ENCODE data around the gene APOL1.

Gene APOL1

DNA sequence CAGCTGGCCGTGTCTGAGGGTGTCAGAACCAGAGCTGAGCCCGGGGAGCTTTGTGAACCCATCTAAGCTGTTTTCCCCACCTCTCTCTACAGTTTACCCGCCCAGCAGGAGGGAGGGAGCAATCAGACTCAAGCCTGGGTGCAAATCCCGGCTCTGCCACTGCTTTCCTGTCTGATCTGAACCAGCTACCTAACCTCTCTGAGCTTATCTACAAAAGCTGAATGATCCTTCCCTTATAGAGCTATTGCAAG, 13.9 kb upstream of the APOL1 start:
- TF ChIP-seq, protein P1, sequence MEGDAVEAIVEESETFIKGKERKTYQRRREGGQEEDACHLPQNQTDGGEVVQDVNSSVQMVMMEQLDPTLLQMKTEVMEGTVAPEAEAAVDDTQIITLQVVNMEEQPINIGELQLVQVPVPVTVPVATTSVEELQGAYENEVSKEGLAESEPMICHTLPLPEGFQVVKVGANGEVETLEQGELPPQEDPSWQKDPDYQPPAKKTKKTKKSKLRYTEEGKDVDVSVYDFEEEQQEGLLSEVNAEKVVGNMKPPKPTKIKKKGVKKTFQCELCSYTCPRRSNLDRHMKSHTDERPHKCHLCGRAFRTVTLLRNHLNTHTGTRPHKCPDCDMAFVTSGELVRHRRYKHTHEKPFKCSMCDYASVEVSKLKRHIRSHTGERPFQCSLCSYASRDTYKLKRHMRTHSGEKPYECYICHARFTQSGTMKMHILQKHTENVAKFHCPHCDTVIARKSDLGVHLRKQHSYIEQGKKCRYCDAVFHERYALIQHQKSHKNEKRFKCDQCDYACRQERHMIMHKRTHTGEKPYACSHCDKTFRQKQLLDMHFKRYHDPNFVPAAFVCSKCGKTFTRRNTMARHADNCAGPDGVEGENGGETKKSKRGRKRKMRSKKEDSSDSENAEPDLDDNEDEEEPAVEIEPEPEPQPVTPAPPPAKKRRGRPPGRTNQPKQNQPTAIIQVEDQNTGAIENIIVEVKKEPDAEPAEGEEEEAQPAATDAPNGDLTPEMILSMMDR (conservative IDR thresholded peaks at IDR 0.05; ENCODE audit: low read depth, low read length), result no peak
- H3K27ac ChIP-seq, result peak overlapping the region; percentile 66
- H3K79me2 ChIP-seq (ENCODE audit: insufficient read depth, low read depth), result peaks cover 36% of the 10 kb centered on the region
- H3K36me3 ChIP-seq (ENCODE audit: insufficient read depth), result no peaks in the 10 kb centered on the region
- peaks cover 27% of the 10 kb centered on the region for H3K4me1 ChIP-seq (ENCODE audit: low read depth, poor library complexity, severe bottlenecking)
- H3K4me2 ChIP-seq, result peak overlapping the region; percentile 97; the same call in 1 of the 2 replicates
- H3K9ac ChIP-seq, result peak overlapping the region; percentile 66
- peak overlapping the region; percentile 72; the same call in 1 of the 2 replicates for H2AFZ ChIP-seq (ENCODE audit: low read depth)
- no peaks in the 10 kb centered on the region for H3K27me3 ChIP-seq (ENCODE audit: insufficient read depth, low read depth)
- no peaks in the 10 kb centered on the region for H4K20me1 ChIP-seq (ENCODE audit: insufficient read depth)
- no peak overlapping the region for H3K4me3 ChIP-seq (IDR thresholded peaks at IDR 0.05; ENCODE audit: insufficient read depth, low read depth, low read length)

DNA sequence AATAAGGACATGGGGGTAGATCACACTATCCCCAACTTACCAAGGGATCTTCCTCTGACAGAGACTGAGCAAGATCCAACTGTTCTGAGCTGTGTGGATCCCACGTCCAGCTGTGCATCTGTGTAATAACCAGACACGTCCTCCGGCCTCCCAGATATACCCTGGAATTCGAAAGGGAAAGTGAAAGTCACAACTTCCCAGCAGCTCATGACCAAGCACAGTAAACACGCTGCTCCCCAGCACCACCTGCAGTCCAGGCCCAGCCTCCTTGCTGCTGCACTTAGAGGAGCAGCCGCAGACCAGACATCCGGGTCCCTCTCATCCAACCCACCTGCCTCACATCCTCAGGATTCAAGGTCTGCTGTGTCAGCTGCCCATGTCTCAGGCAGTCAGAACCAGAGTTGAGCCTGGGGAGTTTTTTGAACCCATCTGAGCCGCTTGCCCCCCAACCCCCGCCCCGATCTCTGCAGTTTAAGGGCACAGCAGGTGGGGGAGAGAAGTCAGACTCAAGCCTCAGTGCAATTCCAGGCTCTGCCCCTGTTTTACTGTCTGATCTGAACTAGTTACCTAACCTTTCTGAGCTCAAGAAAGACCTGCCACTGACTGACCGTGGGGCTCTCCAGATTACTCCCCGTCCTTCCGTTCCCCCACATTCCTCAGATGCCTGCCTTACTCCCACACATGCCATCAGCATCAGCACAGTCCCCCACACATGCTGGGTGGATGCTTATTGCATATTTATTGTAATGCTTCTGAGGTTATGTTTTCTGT, 13.3 kb upstream of the APOL1 start, which contains the start of gene APOL2:
TSS of gene APOL2 (minus strand) at position 127 of the 771 bp plus-strand sequence. CDS start 6,365 bp downstream, outside the sequence.
- peak within 1 kb of the TSS; percentile 66 for H3K27ac ChIP-seq
- H3K36me3 ChIP-seq (ENCODE audit: insufficient read depth), result no peaks in the 10 kb centered on the region
- H3K4me3 ChIP-seq (IDR thresholded peaks at IDR 0.05; ENCODE audit: insufficient read depth, low read depth, low read length), result no peak within 1 kb of the TSS
- TF ChIP-seq, protein P1 (conservative IDR thresholded peaks at IDR 0.05; ENCODE audit: low read depth, low read length), result peak; percentile 61
- H3K4me1 ChIP-seq (ENCODE audit: low read depth, poor library complexity, severe bottlenecking), result peaks cover 26% of the 10 kb centered on the region
- H3K4me2 ChIP-seq, result peak within 1 kb of the TSS; percentile 97
- H2AFZ ChIP-seq (ENCODE audit: low read depth), result peak within 1 kb of the TSS; percentile 72
- no peaks in the 10 kb centered on the region for H3K27me3 ChIP-seq (ENCODE audit: insufficient read depth, low read depth)
- peaks cover 36% of the 10 kb centered on the region for H3K79me2 ChIP-seq (ENCODE audit: insufficient read depth, low read depth)
- H3K9ac ChIP-seq, result peak within 1 kb of the TSS; percentile 66
- H4K20me1 ChIP-seq (ENCODE audit: insufficient read depth), result no peaks in the 10 kb centered on the region

DNA sequence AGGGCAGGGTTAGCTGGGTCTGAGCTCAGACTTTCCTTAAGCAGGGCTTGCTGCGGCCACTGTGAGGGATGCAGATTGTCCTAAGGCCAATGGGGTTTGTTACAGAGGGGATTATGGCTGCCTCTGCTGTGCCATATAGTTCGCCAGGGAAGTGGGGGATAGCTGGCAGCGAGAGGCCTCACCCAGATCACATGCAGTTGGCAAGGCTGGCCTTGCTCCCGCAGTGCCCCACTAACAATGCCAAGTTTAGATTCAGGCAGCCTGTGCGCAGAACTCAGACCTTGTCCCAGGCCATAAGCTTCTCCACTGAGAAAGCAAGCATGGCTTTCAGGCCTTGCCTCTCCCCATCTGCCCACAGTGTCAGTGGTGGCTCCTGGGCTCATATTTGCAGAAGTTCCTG, 8.9 kb upstream of the APOL1 start:
- TF ChIP-seq, protein P1 (conservative IDR thresholded peaks at IDR 0.05; ENCODE audit: low read depth, low read length), result no peak
- Histone ChIP-seq H3K4me3 (IDR thresholded peaks at IDR 0.05; ENCODE audit: insufficient read depth, low read depth, low read length) (no peak overlapping the region), H3K4me2 (no peak overlapping the region), H3K27me3 (ENCODE audit: insufficient read depth, low read depth) (no peaks in the 10 kb centered on the region), H3K4me1 (ENCODE audit: low read depth, poor library complexity, severe bottlenecking) (peaks cover 6% of the 10 kb centered on the region), H4K20me1 (ENCODE audit: insufficient read depth) (no peaks in the 10 kb centered on the region), H2AFZ (ENCODE audit: low read depth) (no peak overlapping the region), H3K27ac (no peak overlapping the region), H3K79me2 (ENCODE audit: insufficient read depth, low read depth) (peaks cover 4% of the 10 kb centered on the region; the same call in 1 of the 2 replicates), H3K36me3 (ENCODE audit: insufficient read depth) (no peaks in the 10 kb centered on the region), H3K9ac (no peak overlapping the region)

DNA sequence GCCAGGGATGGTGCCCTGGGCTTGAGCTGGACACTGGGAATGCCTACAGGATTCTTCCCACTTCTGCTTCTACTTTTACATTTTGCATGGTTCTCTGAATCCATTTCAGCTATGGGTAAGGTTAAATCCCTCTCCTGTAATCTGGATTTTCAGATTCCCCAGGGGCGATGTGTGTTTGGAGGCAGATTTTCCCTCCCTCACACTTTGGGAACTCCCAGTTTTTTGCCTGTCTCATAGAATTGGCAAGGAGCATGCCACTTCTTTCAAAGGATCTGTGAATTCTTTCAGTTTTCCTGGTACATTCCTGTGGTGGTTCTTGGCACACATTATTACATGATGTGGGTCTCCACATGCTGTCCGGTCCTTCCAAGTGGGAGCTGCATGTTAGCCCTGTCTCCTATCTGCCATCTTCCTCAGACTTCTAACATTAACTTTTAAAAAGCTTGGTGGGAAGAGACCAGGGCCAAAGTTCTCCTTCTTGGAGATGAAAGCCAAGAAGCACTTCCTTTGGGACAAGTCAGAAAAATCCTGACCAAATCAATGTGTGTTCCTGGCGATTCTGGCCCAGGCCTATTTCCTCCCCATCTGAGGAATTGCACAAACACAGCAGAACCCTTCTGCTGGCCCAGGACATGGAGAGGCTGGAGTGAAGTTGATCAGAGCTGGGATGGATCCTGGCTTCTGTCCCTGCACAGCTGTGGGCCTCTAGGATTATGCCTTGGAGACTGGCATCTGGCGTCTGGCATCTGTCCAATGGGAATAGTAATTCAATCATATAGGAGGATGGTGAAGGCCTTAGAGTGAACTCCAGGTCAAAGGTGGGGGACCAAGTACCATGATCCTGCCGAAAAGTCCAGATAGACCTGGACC, 8.2 kb upstream of the APOL1 start:
- no peak overlapping the region for H3K27ac ChIP-seq
- H3K4me3 ChIP-seq (IDR thresholded peaks at IDR 0.05; ENCODE audit: insufficient read depth, low read depth, low read length), result no peak overlapping the region

More for the DNA sequence above, 8.2 kb upstream of the APOL1 start:
- TF ChIP-seq, protein P1 (conservative IDR thresholded peaks at IDR 0.05; ENCODE audit: low read depth, low read length), result no peak
- Histone ChIP-seq H3K9ac (no peak overlapping the region), H3K4me2 (no peak overlapping the region), H3K36me3 (ENCODE audit: insufficient read depth) (no peaks in the 10 kb centered on the region), H3K4me1 (ENCODE audit: low read depth, poor library complexity, severe bottlenecking) (peaks cover 5% of the 10 kb centered on the region), H3K27me3 (ENCODE audit: insufficient read depth, low read depth) (no peaks in the 10 kb centered on the region), H4K20me1 (ENCODE audit: insufficient read depth) (no peaks in the 10 kb centered on the region), H3K79me2 (ENCODE audit: insufficient read depth, low read depth) (no peaks in the 10 kb centered on the region), H2AFZ (ENCODE audit: low read depth) (no peak overlapping the region)

Data from KMS-11 (cell line).